Thymus (tissue), 11 donors: ENCODE data around the gene SYT2. TPM values are rescaled to one million over a fixed set of nuclear protein-coding genes. Genes with fewer than 3 reads are reported as not detected.

ENCODE experiments used
- DNase-seq, 9 donors: peaks; one replicate each; pipeline ENCODE4 v3.0.0-alpha.2; 2013; ENCODE audit warnings: low spot score in 9 of 9, low read depth in 6 of 9, missing footprints in 1 of 9
- H3K27ac ChIP-seq, 2 donors: one replicate each; pipeline ENCODE4 v1.5.1; 2013; ENCODE audit warnings: control low read depth in 1 of 2, low read depth in 1 of 2, low read length in 1 of 2, mild to moderate bottlenecking in 1 of 2, moderate library complexity in 1 of 2
- H3K27me3 ChIP-seq, 2 donors: one replicate each; pipeline ENCODE4 v1.5.1; 2013; ENCODE audit warnings: low read length in 1 of 2; ENCODE audit not compliant: control insufficient read depth in 2 of 2, insufficient read depth in 1 of 2
- H3K36me3 ChIP-seq, 2 donors: one replicate each; pipeline ENCODE4 v1.5.1; 2013; ENCODE audit warnings: low read length in 1 of 2, mild to moderate bottlenecking in 1 of 2, moderate library complexity in 1 of 2; ENCODE audit not compliant: control insufficient read depth in 2 of 2, insufficient read depth in 2 of 2
- H3K4me1 ChIP-seq, 2 donors: one replicate each; pipeline ENCODE4 v1.5.1; 2013; ENCODE audit warnings: low read length in 2 of 2; ENCODE audit not compliant: control insufficient read depth in 2 of 2, insufficient read depth in 2 of 2
- H3K4me3 ChIP-seq, 2 donors: one replicate each; pipeline ENCODE4 v1.5.1; 2013; ENCODE audit warnings: low read length in 2 of 2, control low read depth in 1 of 2, mild to moderate bottlenecking in 1 of 2
- H3K9me3 ChIP-seq, 2 donors: one replicate each; pipeline ENCODE4 v1.5.1; 2013; ENCODE audit warnings: low read length in 1 of 2, mild to moderate bottlenecking in 1 of 2; ENCODE audit not compliant: control insufficient read depth in 2 of 2, insufficient read depth in 1 of 2
- WGBS: extraction: QIAGEN DNeasy Blood & Tissue Kit; methylation state at CpG from one replicate; pipeline ENCODE4 v1.1.7; 2013; 5-methylcytosine and 5-hydroxymethylcytosine counted together
- polyA plus RNA-seq: library from polyadenylated mRNA; stranded (reverse); fragments of 200-250 nt; gene quantifications from one replicate; pipeline ENCODE4 v1.2.3, GENCODE V29; 2013
- total RNA-seq: library from RNA; stranded (reverse); fragments of 120-200 nt; gene quantifications from one replicate; pipeline ENCODE4 v1.2.4, GENCODE V29; 2013
- donor health status: healthy.

Gene SYT2
- total and polyA plus RNA-seq, 2 donors, result 0.05 to 0.09 TPM

GRCh38 chr1:202685641-202686040 is 24.6 kb downstream of the SYT2 start:
- 83% methylated on average over 6 of the region's 6 CpGs for WGBS
- peaks cover 0 to 13% of the 10 kb centered on the region in 2 donors for H3K27me3 ChIP-seq
- no peak for DNase-seq

GRCh38 chr1:202684716-202685115 is 25.5 kb downstream of the SYT2 start:
- no peak overlapping the region for H3K4me3 ChIP-seq
- no peaks in the 10 kb centered on the region for H3K4me1 ChIP-seq
- H3K9me3 ChIP-seq, result no peaks in the 10 kb centered on the region
- peaks cover 0 to 17% of the 10 kb centered on the region in 2 donors for H3K27me3 ChIP-seq
- 70% methylated on average over 2 of the region's 2 CpGs for WGBS
- H3K36me3 ChIP-seq, result no peaks in the 10 kb centered on the region
- no peak for DNase-seq
- no peak overlapping the region for H3K27ac ChIP-seq

More at GRCh38 chr1:202685641-202686040, 24.6 kb downstream of the SYT2 start:
- Histone ChIP-seq H3K27ac (no peak overlapping the region), H3K4me1 (no peaks in the 10 kb centered on the region), H3K9me3 (no peaks in the 10 kb centered on the region), H3K4me3 (no peak overlapping the region), H3K36me3 (no peaks in the 10 kb centered on the region)

GRCh38 chr1:202683029-202683428 is 27.2 kb downstream of the SYT2 start:
- no peak for DNase-seq
- Histone ChIP-seq H3K4me1 (no peaks in the 10 kb centered on the region), H3K27me3 (peaks cover 0 to 17% of the 10 kb centered on the region in 2 donors), H3K9me3 (no peaks in the 10 kb centered on the region), H3K36me3 (no peaks in the 10 kb centered on the region), H3K4me3 (no peak overlapping the region), H3K27ac (no peak overlapping the region)
- WGBS, result 96% methylated on average over 4 of the region's 4 CpGs

- Histone ChIP-seq H3K4me1 (no peaks in the 10 kb centered on the region), H3K9me3 (no peaks in the 10 kb centered on the region), H3K4me3 (no peak overlapping the region), H3K36me3 (no peaks in the 10 kb centered on the region), H3K27me3 (peaks cover 0 to 17% of the 10 kb centered on the region in 2 donors), H3K27ac (no peak overlapping the region)
- DNase-seq, result no peak
- 98% methylated on average over 9 of the region's 9 CpGs for WGBS
These were observed 27.8 kb downstream of the SYT2 start for GRCh38 chr1:202682477-202682876.

- Histone ChIP-seq H3K27ac (no peak overlapping the region), H3K4me3 (no peak overlapping the region), H3K4me1 (no peaks in the 10 kb centered on the region), H3K9me3 (no peaks in the 10 kb centered on the region), H3K27me3 (peaks cover 0 to 17% of the 10 kb centered on the region in 2 donors), H3K36me3 (no peaks in the 10 kb centered on the region)
- WGBS, result 80% methylated on average over 11 of the region's 11 CpGs
- no peak for DNase-seq
These were observed 28.4 kb downstream of the SYT2 start for GRCh38 chr1:202681736-202682420.

- H3K27me3 ChIP-seq, result peaks cover 0 to 16% of the 10 kb centered on the region in 2 donors
- no peak overlapping the region for H3K4me3 ChIP-seq
- H3K9me3 ChIP-seq, result no peaks in the 10 kb centered on the region
- H3K27ac ChIP-seq, result no peak overlapping the region
- 85% methylated on average over 2 of the region's 2 CpGs for WGBS
- no peak for DNase-seq
- no peaks in the 10 kb centered on the region for H3K4me1 ChIP-seq
- H3K36me3 ChIP-seq, result no peaks in the 10 kb centered on the region
These were observed 29.5 kb downstream of the SYT2 start for GRCh38 chr1:202680586-202681352.

GRCh38 chr1:202679406-202680177 is 30.7 kb downstream of the SYT2 start:
- DNase-seq, result no peak
- Histone ChIP-seq H3K27ac (no peak overlapping the region), H3K36me3 (no peaks in the 10 kb centered on the region), H3K4me1 (no peaks in the 10 kb centered on the region), H3K4me3 (no peak overlapping the region), H3K27me3 (peaks cover 0 to 15% of the 10 kb centered on the region in 2 donors), H3K9me3 (no peaks in the 10 kb centered on the region)
- WGBS, result 70% methylated on average over 4 of the region's 4 CpGs

- no peak overlapping the region for H3K4me3 ChIP-seq
- no peaks in the 10 kb centered on the region for H3K9me3 ChIP-seq
- no peaks in the 10 kb centered on the region for H3K36me3 ChIP-seq
- H3K4me1 ChIP-seq, result no peaks in the 10 kb centered on the region
- no peak for DNase-seq
- WGBS, result 92% methylated on average over 2 of the region's 2 CpGs
- H3K27ac ChIP-seq, result no peak overlapping the region
- peaks cover 0 to 15% of the 10 kb centered on the region in 2 donors for H3K27me3 ChIP-seq
These were observed 32.8 kb downstream of the SYT2 start for GRCh38 chr1:202677433-202677832.

- no peak for DNase-seq
- Histone ChIP-seq H3K27me3 (no peaks in the 10 kb centered on the region), H3K27ac (no peak overlapping the region), H3K4me1 (no peaks in the 10 kb centered on the region), H3K9me3 (no peaks in the 10 kb centered on the region), H3K4me3 (no peak overlapping the region), H3K36me3 (no peaks in the 10 kb centered on the region)
- 94% methylated on average over 5 of the region's 5 CpGs for WGBS
These were observed 36.7 kb downstream of the SYT2 start for GRCh38 chr1:202673531-202673930.
